Mesenchymal stem cell (in vitro differentiated cells and primary cell): Measurements from ENCODE around the gene FOXN3.
A peak's percentile ranks its signal among the peaks of the same experiment; 100 is the strongest.

ENCODE experiments used
- DNase-seq: peaks from one replicate; pipeline ENCODE4 v3.0.0-alpha.2; 2013
- H2AFZ ChIP-seq: one replicate; pipeline ENCODE4 v1.6.1; 2013; ENCODE audit warnings: low read depth, mild to moderate bottlenecking, control low read depth, inconsistent platforms, low read length, moderate library complexity
- H2AK5ac ChIP-seq: 2 replicates; pipeline ENCODE4 v1.6.1; 2013; ENCODE audit warnings: low read length, moderate library complexity, mild to moderate bottlenecking, inconsistent platforms; ENCODE audit not compliant: severe bottlenecking
- H2BK120ac ChIP-seq: one replicate; pipeline ENCODE4 v1.6.1; 2013; ENCODE audit warnings: low read depth, mild to moderate bottlenecking, inconsistent platforms, low read length, moderate library complexity
- H2BK12ac ChIP-seq, 2 experiments: one replicate each; pipeline ENCODE4 v1.6.1; 2013; ENCODE audit warnings: inconsistent platforms in 2 of 2, low read length in 2 of 2, mild to moderate bottlenecking in 2 of 2, moderate library complexity in 2 of 2, control low read depth in 1 of 2
- H2BK15ac ChIP-seq: one replicate; pipeline ENCODE4 v1.6.1; 2013; ENCODE audit warnings: mild to moderate bottlenecking, low read depth, inconsistent platforms; ENCODE audit not compliant: poor library complexity, severe bottlenecking
- H2BK5ac ChIP-seq: 2 replicates; pipeline ENCODE4 v1.6.1; 2013; ENCODE audit warnings: low read depth, mild to moderate bottlenecking, low read length, control low read depth, inconsistent platforms; ENCODE audit not compliant: poor library complexity, severe bottlenecking
- H3K14ac ChIP-seq, 2 experiments: one replicate each; pipeline ENCODE4 v1.6.1; 2013; ENCODE audit warnings: inconsistent platforms in 2 of 2, low read length in 2 of 2, control low read depth in 1 of 2, mild to moderate bottlenecking in 1 of 2, moderate library complexity in 1 of 2
- H3K18ac ChIP-seq, 2 experiments: one replicate each; pipeline ENCODE4 v1.6.1; 2013; ENCODE audit warnings: inconsistent platforms in 2 of 2, low read length in 2 of 2, control low read depth in 1 of 2, low read depth in 1 of 2, mild to moderate bottlenecking in 1 of 2
- H3K23ac ChIP-seq, 2 experiments: one replicate each; pipeline ENCODE4 v1.6.1; 2013; ENCODE audit warnings: inconsistent platforms in 2 of 2, low read length in 2 of 2, mild to moderate bottlenecking in 2 of 2, moderate library complexity in 2 of 2, control low read depth in 1 of 2
- H3K27ac ChIP-seq: 2 replicates; pipeline ENCODE4 v1.5.1; 2013; ENCODE audit warnings: mild to moderate bottlenecking, moderate library complexity, low read length, control low read depth, inconsistent platforms; ENCODE audit not compliant: poor library complexity, severe bottlenecking
- H3K27me3 ChIP-seq, 2 experiments: 2 replicates each; pipeline versions ENCODE4 v1.6.1 to v1.7.0; 2013; ENCODE audit warnings: low read length in 2 of 2, mild to moderate bottlenecking in 2 of 2, moderate library complexity in 2 of 2, control low read depth in 1 of 2, inconsistent platforms in 1 of 2; ENCODE audit not compliant: control insufficient read depth in 1 of 2, insufficient read depth in 1 of 2
- H3K36me3 ChIP-seq, 2 experiments: 2 replicates each; pipeline versions ENCODE4 v1.6.1 to v1.7.0; 2013; ENCODE audit warnings: low read length in 2 of 2, control low read depth in 1 of 2, inconsistent platforms in 1 of 2, low read depth in 1 of 2, mild to moderate bottlenecking in 1 of 2; ENCODE audit not compliant: insufficient read depth in 2 of 2, control insufficient read depth in 1 of 2
- H3K4ac ChIP-seq, 2 experiments: one replicate each; pipeline ENCODE4 v1.6.1; 2013; ENCODE audit warnings: inconsistent platforms in 2 of 2, low read length in 2 of 2, mild to moderate bottlenecking in 2 of 2, moderate library complexity in 2 of 2, control low read depth in 1 of 2, low read depth in 1 of 2
- H3K4me1 ChIP-seq: 2 replicates; pipeline ENCODE4 v1.6.1; 2013; ENCODE audit warnings: low read depth, low read length, control low read depth; ENCODE audit not compliant: control insufficient read depth, insufficient read depth
- H3K4me2 ChIP-seq: 2 replicates; pipeline ENCODE4 v1.6.1; 2013; ENCODE audit warnings: low read length, mild to moderate bottlenecking, inconsistent platforms; ENCODE audit not compliant: poor library complexity, severe bottlenecking
- H3K4me3 ChIP-seq, 2 experiments: 2 replicates each; pipeline versions ENCODE4 v1.5.1 to v1.7.0; 2013; ENCODE audit warnings: low read length in 2 of 2, mild to moderate bottlenecking in 2 of 2, control low read depth in 1 of 2, low read depth in 1 of 2; ENCODE audit not compliant: insufficient read depth in 1 of 2
- H3K79me1 ChIP-seq: replicated peaks from 2 replicates; pipeline ENCODE4 v1.6.1; 2013; ENCODE audit warnings: mild to moderate bottlenecking, control low read depth, low read length, inconsistent platforms; ENCODE audit not compliant: poor library complexity, severe bottlenecking
- H3K9ac ChIP-seq: 2 replicates; pipeline ENCODE4 v1.7.0; 2013; ENCODE audit warnings: mild to moderate bottlenecking, low read length, moderate library complexity
- H3K9me3 ChIP-seq: 2 replicates; pipeline ENCODE4 v1.7.0; 2013; ENCODE audit warnings: mild to moderate bottlenecking, low read length; ENCODE audit not compliant: control insufficient read depth
- H4K8ac ChIP-seq: one replicate; pipeline ENCODE4 v1.6.1; 2013; ENCODE audit warnings: inconsistent platforms, mild to moderate bottlenecking, low read length, moderate library complexity
- H4K91ac ChIP-seq: one replicate; pipeline ENCODE4 v1.6.1; 2013; ENCODE audit warnings: mild to moderate bottlenecking, low read length, inconsistent platforms
- WGBS: methylation state at CpG from one replicate; pipeline ENCODE4 v1.1.7; 2013; ENCODE audit warnings: mixed read lengths; 5-methylcytosine and 5-hydroxymethylcytosine counted together

The FOXN3 gene

GRCh38 chr14:89379891-89380820, 36.9 kb downstream of the FOXN3 start:
- Histone ChIP-seq H3K79me1 (peaks cover 39% of the 10 kb centered on the region), H2BK5ac (no peak overlapping the region)

GRCh38 chr14:89379006-89379405, 38.0 kb downstream of the FOXN3 start:
- no peak overlapping the region for H2AFZ ChIP-seq
- no peak overlapping the region for H4K8ac ChIP-seq
- H3K4me1 ChIP-seq: peaks cover 5% of the 10 kb centered on the region
- H3K4me2 ChIP-seq: no peak overlapping the region
- no peak overlapping the region for H3K27ac ChIP-seq
- H3K18ac ChIP-seq: no peak overlapping the region
- no peak overlapping the region for H3K14ac ChIP-seq
- no peak overlapping the region for H2BK12ac ChIP-seq
- H3K4ac ChIP-seq: no peak overlapping the region
- no peak overlapping the region for H3K4me3 ChIP-seq
- WGBS: 94% methylated on average over 8 of the region's 9 CpGs
- no peaks in the 10 kb centered on the region for H3K27me3 ChIP-seq
- H3K9ac ChIP-seq: no peak overlapping the region
- H3K9me3 ChIP-seq: no peaks in the 10 kb centered on the region
- H3K79me1 ChIP-seq: peaks cover 37% of the 10 kb centered on the region
- DNase-seq: no peak
- H2AK5ac ChIP-seq: no peak overlapping the region
- peaks cover 0 to 15% of the 10 kb centered on the region in 2 experiments for H3K36me3 ChIP-seq
- H2BK5ac ChIP-seq: no peak overlapping the region
- H4K91ac ChIP-seq: no peak overlapping the region
- H2BK120ac ChIP-seq: no peak overlapping the region
- no peak overlapping the region for H2BK15ac ChIP-seq
- no peak overlapping the region for H3K23ac ChIP-seq

More at GRCh38 chr14:89379891-89380820, 36.9 kb downstream of the FOXN3 start:
- Histone ChIP-seq H3K9me3 (no peaks in the 10 kb centered on the region), H2BK12ac (no peak overlapping the region), H3K4me1 (peaks cover 5% of the 10 kb centered on the region), H2AFZ (no peak overlapping the region), H3K23ac (no peak overlapping the region), H3K18ac (no peak overlapping the region), H2BK15ac (no peak overlapping the region), H3K27me3 (no peaks in the 10 kb centered on the region), H4K91ac (no peak overlapping the region), H3K14ac (no peak overlapping the region), H2AK5ac (no peak overlapping the region), H3K9ac (no peak overlapping the region), H3K4me3 (no peak overlapping the region), H3K4me2 (no peak overlapping the region), H4K8ac (no peak overlapping the region), H3K36me3 (peaks cover 0 to 15% of the 10 kb centered on the region in 2 experiments), H3K4ac (no peak overlapping the region), H3K27ac (no peak overlapping the region), H2BK120ac (no peak overlapping the region)
- DNase-seq: no peak
- WGBS: 96% methylated on average over 16 of the region's 16 CpGs

- Histone ChIP-seq H3K9me3 (no peaks in the 10 kb centered on the region), H3K27me3 (no peaks in the 10 kb centered on the region), H2BK15ac (no peak overlapping the region), H3K4me1 (peaks cover 5% of the 10 kb centered on the region), H4K91ac (no peak overlapping the region), H4K8ac (no peak overlapping the region), H3K27ac (peak overlapping the region; percentile 7), H3K23ac (no peak overlapping the region), H2AK5ac (no peak overlapping the region), H2AFZ (no peak overlapping the region), H2BK12ac (no peak overlapping the region), H2BK5ac (no peak overlapping the region), H2BK120ac (no peak overlapping the region), H3K4me3 (no peak overlapping the region), H3K14ac (no peak overlapping the region), H3K18ac (no peak overlapping the region), H3K9ac (no peak overlapping the region), H3K36me3 (peaks cover 0 to 15% of the 10 kb centered on the region in 2 experiments), H3K79me1 (peaks cover 39% of the 10 kb centered on the region), H3K4ac (no peak overlapping the region), H3K4me2 (no peak overlapping the region)
- WGBS: 60% methylated on average over 3 of the region's 5 CpGs
- DNase-seq: peak; percentile 83
These were observed 38.9 kb downstream of the FOXN3 start for GRCh38 chr14:89378119-89378518.

- Histone ChIP-seq H2AFZ (no peak overlapping the region), H2BK120ac (no peak overlapping the region), H3K27ac (peak overlapping the region; percentile 7), H3K23ac (no peak overlapping the region), H3K79me1 (peaks cover 39% of the 10 kb centered on the region), H2BK15ac (no peak overlapping the region), H3K14ac (no peak overlapping the region), H3K18ac (no peak overlapping the region), H2BK5ac (no peak overlapping the region), H3K4me2 (no peak overlapping the region), H3K9me3 (no peaks in the 10 kb centered on the region), H4K91ac (no peak overlapping the region), H3K4me3 (no peak overlapping the region), H3K4me1 (peaks cover 6% of the 10 kb centered on the region), H2BK12ac (no peak overlapping the region), H3K4ac (no peak overlapping the region), H3K27me3 (no peaks in the 10 kb centered on the region), H3K36me3 (peaks cover 0 to 15% of the 10 kb centered on the region in 2 experiments), H2AK5ac (no peak overlapping the region), H3K9ac (no peak overlapping the region), H4K8ac (no peak overlapping the region)
- DNase-seq: no peak
- WGBS: 100% methylated on average over 3 of the region's 3 CpGs
These were observed 39.5 kb downstream of the FOXN3 start for GRCh38 chr14:89377544-89377943.
